HG03520 (cell line): ENCODE data around the gene PPP1R8.
"Not testable (repeated sequence)": the region's sequence is repeated elsewhere in the genome, so short reads cannot be mapped to it uniquely, and the experiment has no call there.

Experiments used
- ATAC-seq: cut with Tn5 transposase; IDR thresholded peaks from one replicate; pipeline ENCODE4 v1.9.1; 2021; ENCODE audit warnings: mild to moderate bottlenecking, moderate library complexity; ENCODE audit not compliant: unreplicated experiment

Gene PPP1R8

GRCh38 chr1:27831568-27832410 is 1.2 kb downstream of the PPP1R8 start:
- no peak for ATAC-seq

GRCh38 chr1:27832762-27833161 is 2.2 kb downstream of the PPP1R8 start:
- no peak for ATAC-seq

DNA sequence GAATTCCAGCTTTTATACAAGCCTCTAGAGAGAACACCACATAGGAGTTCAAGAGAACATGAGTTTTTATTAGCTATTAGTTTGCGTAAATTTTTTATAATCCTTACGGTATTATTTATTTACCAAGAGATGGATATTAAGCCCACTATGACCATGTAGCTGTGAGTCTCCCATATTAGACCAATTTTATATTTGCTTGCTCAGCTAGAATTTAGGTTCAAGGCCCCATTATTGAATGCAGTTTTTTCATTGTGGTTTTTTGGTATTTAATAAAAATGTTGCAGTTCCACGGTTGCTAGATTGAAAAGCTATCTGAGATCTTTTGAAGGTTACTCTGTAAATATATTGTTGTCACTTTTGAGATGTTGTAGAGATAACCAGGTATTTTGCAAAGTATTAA is 2.9 kb downstream of the PPP1R8 start:
- ATAC-seq: no peak

GRCh38 chr1:27835046-27835445 is 4.5 kb downstream of the PPP1R8 start:
- ATAC-seq: no peak

- no peak for ATAC-seq
Measured at GRCh38 chr1:27835501-27835900, 4.9 kb downstream of the PPP1R8 start.

DNA sequence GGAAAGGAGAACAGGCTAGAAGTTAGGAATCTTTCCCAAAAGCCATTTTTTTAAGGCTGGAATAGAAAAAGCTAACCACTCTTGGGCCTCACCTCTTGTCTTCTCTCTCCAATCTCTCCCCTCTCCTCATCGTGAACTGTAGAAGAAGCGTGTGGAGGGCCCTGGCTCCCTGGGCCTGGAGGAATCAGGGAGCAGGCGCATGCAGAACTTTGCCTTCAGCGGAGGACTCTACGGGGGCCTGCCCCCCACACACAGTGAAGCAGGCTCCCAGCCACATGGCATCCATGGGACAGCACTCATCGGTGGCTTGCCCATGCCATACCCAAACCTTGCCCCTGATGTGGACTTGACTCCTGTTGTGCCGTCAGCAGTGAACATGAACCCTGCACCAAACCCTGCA is 19.4 kb downstream of the PPP1R8 start:
- no peak for ATAC-seq

GRCh38 chr1:27855085-27855484 is 24.5 kb downstream of the PPP1R8 start:
- no peak for ATAC-seq

DNA sequence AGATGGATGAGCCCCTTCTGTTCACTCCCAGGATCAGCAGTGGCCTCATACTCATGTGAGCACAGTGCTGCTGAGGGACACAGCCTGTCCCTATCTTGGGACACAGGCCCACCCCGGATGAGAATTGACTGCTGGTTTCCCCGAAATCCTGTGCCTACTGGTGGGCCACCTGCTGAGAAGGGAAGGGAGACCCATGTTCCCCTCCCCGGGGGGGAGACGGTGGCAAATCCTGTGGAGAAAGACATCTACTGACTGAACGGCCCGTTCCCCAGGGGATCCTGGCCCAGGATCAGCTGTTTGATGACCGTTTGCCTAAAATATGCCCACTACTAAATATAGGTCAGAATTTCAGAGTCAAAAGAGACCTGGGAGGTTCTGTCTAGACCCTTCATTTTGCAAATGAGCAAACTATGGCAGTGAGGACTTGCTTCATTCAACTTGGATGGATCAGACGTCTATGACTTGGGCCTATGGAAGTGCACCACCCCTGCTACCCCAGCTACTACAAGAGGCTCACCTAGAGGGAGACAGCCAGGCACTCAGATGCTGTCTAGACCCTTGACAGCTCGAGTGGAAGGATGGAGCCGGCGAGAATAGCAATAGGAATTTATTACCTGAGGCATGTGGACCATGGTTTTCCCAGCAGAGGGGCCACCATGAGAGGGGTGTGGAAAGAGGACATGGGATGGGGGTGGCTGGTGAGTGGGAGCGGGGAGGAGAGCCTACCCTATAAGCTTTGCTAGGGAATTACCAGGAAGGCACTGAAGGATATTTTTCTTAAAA is 26.2 kb downstream of the PPP1R8 start:
- ATAC-seq: no peak

- not testable (repeated sequence) for ATAC-seq
Measured at GRCh38 chr1:27857552-27857951, 27.0 kb downstream of the PPP1R8 start.

GRCh38 chr1:27858072-27858948 is 27.7 kb downstream of the PPP1R8 start:
- ATAC-seq: no peak

GRCh38 chr1:27858949-27859576 is 28.5 kb downstream of the PPP1R8 start:
- no peak for ATAC-seq

DNA sequence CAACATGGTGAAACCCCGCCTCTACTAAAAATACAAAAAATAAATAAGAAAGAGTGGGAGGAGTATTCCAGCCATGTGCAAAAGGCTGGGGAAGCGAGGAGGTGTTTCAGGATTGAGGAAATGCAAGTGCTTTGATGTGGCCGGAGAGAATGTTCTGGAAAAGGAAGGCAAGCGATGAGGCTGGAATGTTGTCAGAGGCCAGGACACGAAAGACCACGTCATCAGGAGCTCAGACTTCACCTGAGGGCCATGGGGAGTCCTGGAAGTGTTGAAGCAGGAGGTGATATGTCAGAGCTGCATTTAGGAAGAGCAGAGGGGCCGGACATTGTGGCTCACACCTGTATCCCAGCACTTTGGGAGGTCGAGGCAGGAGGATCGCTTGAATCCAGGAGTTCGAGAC is 30.9 kb downstream of the PPP1R8 start:
- ATAC-seq: no peak

- ATAC-seq: no peak
Measured at GRCh38 chr1:27862004-27862403, 31.4 kb downstream of the PPP1R8 start.

- no peak for ATAC-seq
Measured at GRCh38 chr1:27862671-27863537, 32.3 kb downstream of the PPP1R8 start.

GRCh38 chr1:27863538-27863915 is 32.9 kb downstream of the PPP1R8 start:
- ATAC-seq: no peak

GRCh38 chr1:27864264-27864895 is 33.8 kb downstream of the PPP1R8 start:
- no peak for ATAC-seq

DNA sequence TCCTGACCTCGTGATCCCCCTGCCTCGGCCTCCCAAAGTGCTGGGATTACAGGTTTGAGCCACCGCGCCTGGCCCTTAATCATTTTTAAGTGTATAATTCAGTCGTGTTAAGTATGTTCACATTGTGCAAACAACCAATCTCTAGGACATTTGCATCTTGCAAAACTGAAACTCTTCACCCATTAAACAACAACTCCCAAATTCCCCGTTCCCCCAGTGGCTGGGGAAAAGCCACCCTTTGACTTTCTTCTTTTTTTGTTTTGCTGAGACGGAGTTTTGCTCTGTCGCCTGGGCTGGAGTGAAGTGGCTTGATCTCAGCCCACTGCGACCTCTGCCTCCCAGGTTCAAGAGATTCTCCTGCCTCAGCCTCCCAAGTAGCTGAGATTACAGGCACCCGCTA is 35.2 kb downstream of the PPP1R8 start:
- ATAC-seq: no peak

DNA sequence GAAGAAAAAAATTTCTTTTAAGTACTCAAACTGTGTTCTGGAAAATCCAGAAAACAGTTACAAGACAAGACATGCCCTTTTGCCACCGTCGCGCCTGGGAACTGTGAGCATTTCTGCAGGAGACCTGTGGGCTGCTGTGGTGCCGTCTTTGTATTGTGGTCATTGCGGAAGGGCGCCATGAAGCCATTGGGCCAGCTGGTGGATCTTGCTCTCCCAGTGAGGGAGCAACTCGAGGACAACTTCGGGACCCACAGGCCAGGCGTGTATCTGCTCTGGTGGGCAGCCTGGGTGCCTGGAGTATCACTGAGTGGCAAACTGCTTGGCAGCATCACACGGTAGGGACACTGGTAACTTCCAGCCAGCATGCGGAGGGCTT is 38.0 kb downstream of the PPP1R8 start:
- no peak for ATAC-seq

GRCh38 chr1:27868932-27869718 is 38.5 kb downstream of the PPP1R8 start:
- ATAC-seq: no peak
